MG63 (cell line): ENCODE results near the gene PKNOX1. TPM values are rescaled to one million over a fixed set of nuclear protein-coding genes. Genes with fewer than 3 reads are reported as not detected.
"Not testable (repeated sequence)": the region's sequence is repeated elsewhere in the genome, so short reads cannot be mapped to it uniquely, and the experiment has no call there.

Source experiments
- DNase-seq: peaks from one replicate; pipeline ENCODE4 v3.0.0-alpha.2; 2020
- H3K27me3 ChIP-seq: fragments of 250-450 bp; sonication (Bioruptor Pico); 2 replicates; pipeline ENCODE4 v1.5.1; 2020; ENCODE audit warnings: mild to moderate bottlenecking, moderate library complexity
- H3K36me3 ChIP-seq: fragments of 250-450 bp; sonication (Bioruptor Pico); 2 replicates; pipeline ENCODE4 v1.5.1; 2020; ENCODE audit warnings: mild to moderate bottlenecking, moderate library complexity
- H3K4me3 ChIP-seq: fragments of 250-450 bp; sonication (Bioruptor Pico); 2 replicates; pipeline ENCODE4 v1.5.1; 2020; ENCODE audit warnings: mild to moderate bottlenecking, moderate library complexity
- H3K9me3 ChIP-seq: fragments of 250-450 bp; sonication (Bioruptor Pico); 2 replicates; pipeline ENCODE4 v1.5.1; 2020; ENCODE audit warnings: mild to moderate bottlenecking, moderate library complexity
- total RNA-seq: library from RNA; depleted of rRNA; stranded (reverse); fragments of >200 nt; shearing (Covaris generic); gene quantifications from 2 replicates; pipeline ENCODE4 v1.2.3, GENCODE V29; 2014; ENCODE audit warnings: low replicate concordance; rRNA removed

PKNOX1 gene, protein sequence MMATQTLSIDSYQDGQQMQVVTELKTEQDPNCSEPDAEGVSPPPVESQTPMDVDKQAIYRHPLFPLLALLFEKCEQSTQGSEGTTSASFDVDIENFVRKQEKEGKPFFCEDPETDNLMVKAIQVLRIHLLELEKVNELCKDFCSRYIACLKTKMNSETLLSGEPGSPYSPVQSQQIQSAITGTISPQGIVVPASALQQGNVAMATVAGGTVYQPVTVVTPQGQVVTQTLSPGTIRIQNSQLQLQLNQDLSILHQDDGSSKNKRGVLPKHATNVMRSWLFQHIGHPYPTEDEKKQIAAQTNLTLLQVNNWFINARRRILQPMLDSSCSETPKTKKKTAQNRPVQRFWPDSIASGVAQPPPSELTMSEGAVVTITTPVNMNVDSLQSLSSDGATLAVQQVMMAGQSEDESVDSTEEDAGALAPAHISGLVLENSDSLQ
- total RNA-seq = 29.6 and 35.9 TPM in 2 replicates

- Histone ChIP-seq H3K4me3 (peak within 1 kb of the TSS; percentile 89), H3K27me3 (no peaks in the 10 kb centered on the region), H3K9me3 (peaks cover 8% of the 10 kb centered on the region), H3K36me3 (peaks cover 35% of the 10 kb centered on the region)
- DNase-seq = peak; percentile 99
These were observed at the start of gene PKNOX1 for GRCh38 chr21:42973991-42974831. PKNOX1 (plus strand) TSS chr21:42974562; CDS start chr21:43004382, 29,820 bp downstream.

DNA sequence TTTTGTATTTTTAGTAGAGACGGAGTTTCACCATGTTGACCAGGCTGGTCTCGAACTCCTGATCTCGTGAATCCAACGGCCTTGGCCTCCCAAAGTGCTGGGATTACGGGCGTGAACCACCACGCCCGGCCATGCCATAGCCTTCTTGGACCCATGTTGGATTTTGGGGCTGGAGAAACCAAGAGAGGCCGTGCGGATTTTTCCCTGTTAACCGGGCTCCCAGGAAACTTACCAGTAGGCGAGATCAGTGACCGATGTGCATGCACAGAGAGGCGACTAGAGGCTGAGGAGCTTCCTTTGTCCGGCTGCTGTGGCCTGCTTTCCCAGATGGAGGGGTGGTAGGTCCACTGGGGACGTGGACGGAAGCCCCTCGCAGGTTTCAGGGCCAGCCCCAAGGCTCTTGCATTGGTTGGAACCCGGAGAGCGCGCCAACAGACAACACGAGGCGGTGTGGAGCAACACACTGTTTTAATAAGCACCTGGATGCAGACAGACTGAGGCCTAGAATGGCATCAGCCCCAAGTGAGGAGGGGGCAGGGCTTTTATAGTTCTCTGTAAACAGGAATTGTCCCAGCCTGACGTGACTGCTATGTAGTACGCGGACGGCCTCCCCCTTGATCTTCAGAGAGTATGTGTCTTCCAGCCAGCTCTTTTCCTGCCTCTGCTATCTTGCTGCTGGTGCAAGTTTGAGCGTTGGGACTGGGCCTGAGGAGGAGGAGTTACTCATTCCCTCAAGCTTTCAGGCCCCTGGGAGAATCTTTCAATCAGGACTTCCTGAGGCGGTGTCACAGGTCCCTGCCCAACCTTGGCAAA is 49.0 kb upstream of the PKNOX1 start, which contains the start of gene ERVH48-1:
TSS of gene ERVH48-1 (minus strand) at position 517 of the 813 bp plus-strand sequence. CDS start 6,624 bp downstream, outside the sequence.
- no peak for DNase-seq
- Histone ChIP-seq H3K9me3 (no peaks in the 10 kb centered on the region), H3K27me3 (no peaks in the 10 kb centered on the region), H3K4me3 (no peak within 1 kb of the TSS), H3K36me3 (no peaks in the 10 kb centered on the region)

- H3K4me3 ChIP-seq, DNase-seq: not testable (repeated sequence)
These were observed 46.7 kb upstream of the PKNOX1 start for GRCh38 chr21:42927474-42928200.

GRCh38 chr21:42929969-42930368 is 44.4 kb upstream of the PKNOX1 start:
- no peaks in the 10 kb centered on the region for H3K9me3 ChIP-seq
- H3K4me3 ChIP-seq = no peak overlapping the region
- H3K36me3 ChIP-seq = no peaks in the 10 kb centered on the region
- H3K27me3 ChIP-seq = no peaks in the 10 kb centered on the region
- DNase-seq = no peak

More at GRCh38 chr21:42927474-42928200, 46.7 kb upstream of the PKNOX1 start:
- H3K36me3 ChIP-seq, H3K27me3 ChIP-seq, H3K9me3 ChIP-seq: not testable (repeated sequence)

DNA sequence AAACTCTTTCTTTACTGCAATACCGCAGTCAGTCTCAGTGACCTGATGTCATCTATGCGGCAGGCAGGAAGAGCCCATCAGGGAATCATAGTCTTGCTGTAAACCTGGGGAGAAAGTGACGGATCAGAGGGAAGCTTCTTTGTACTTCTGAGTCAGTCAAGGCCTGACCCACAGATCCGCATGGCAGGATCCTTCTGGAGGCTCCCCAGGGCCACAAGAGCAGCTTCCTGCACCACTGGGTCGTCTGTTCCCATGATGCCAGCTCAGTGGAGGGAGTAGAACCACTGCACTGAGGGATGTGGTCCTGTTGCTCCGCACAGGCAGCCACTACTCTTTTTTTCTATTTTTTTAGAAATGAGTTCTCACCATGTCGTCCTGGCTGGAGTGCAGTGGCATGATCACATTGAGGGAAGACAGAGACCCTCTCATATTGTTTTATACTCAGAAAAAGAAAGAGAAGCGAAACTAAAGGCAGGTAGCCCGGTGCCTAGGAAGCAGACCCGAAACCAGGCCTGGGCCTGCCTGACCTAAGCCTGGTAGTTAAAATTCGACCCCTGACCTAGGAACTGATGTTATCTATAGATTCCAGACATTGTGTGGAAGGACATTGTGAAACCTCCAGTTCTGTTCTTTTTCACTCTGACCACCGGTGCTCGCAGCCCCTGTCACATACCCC is 42.7 kb upstream of the PKNOX1 start:
- Histone ChIP-seq H3K9me3 (no peaks in the 10 kb centered on the region), H3K4me3 (no peak overlapping the region), H3K27me3 (no peaks in the 10 kb centered on the region), H3K36me3 (no peaks in the 10 kb centered on the region)
- DNase-seq = no peak

GRCh38 chr21:42932378-42933136 is 41.8 kb upstream of the PKNOX1 start:
- H3K9me3 ChIP-seq, DNase-seq, H3K4me3 ChIP-seq, H3K36me3 ChIP-seq, H3K27me3 ChIP-seq: not testable (repeated sequence)

DNA sequence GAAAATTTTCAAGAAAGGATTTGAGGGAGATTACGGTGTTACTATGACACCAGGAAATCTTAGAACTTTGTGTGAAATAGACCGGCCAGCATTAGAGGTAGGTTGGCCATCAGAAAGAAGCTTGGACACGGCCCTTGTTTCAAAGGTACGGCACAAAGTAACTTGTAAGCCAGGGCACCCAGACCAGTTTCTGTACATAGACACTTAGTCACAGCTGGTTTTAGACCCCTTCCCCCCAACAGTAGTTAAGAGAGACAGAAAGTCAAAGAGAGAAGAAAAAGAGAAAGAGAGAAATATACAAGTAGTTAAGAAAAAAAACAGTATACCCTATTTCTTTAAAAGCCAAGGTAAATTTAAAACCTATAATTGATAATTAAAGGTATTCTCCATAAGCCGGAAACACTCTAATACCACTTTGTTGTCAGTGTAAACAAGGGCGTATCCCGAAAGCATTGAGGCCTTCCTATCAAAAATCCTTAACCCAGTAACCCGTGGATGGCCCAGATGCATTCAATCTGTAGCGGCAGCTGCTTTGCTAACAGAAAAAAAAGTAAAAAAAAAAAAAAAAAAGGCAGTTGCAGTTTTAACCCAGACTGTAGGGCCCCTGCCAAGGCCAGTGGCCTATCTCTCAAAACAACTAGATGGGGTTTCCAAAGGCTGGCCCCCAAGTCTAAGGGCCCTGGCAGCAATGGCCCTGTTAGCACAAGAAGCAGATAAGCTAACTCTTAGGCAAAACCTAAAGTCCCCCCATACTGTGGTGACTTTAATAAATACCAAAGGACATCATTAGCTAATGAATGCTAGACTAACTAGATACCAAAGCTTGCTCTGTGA is 41.0 kb upstream of the PKNOX1 start:
- H3K4me3 ChIP-seq, H3K9me3 ChIP-seq, DNase-seq, H3K27me3 ChIP-seq, H3K36me3 ChIP-seq: not testable (repeated sequence)

- not testable (repeated sequence) for H3K9me3 ChIP-seq
These were observed 40.4 kb upstream of the PKNOX1 start for GRCh38 chr21:42933973-42934372.

DNA sequence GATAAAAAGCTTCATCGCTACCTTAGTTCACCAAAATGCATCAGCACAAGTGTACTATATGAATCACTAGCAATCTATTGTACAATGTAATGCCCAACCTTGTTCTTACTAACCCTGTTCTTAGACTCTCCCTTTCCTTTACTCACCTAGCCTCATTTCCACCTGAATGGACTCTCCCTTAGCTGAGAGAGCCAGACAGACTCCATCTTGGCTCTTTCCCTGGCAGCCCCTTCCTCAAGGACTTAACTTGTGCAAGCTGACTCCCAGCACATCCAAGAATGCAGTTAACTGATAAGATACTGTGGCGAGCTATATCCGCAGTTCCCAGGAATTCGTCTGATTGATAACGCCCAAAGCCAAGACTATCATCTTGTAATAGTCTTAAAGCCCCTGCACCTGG is 38.0 kb upstream of the PKNOX1 start:
- not testable (repeated sequence) for DNase-seq, H3K9me3 ChIP-seq, H3K27me3 ChIP-seq, H3K36me3 ChIP-seq, H3K4me3 ChIP-seq

More at GRCh38 chr21:42933973-42934372, 40.4 kb upstream of the PKNOX1 start:
- H3K27me3 ChIP-seq, H3K36me3 ChIP-seq, H3K4me3 ChIP-seq, DNase-seq: not testable (repeated sequence)

DNA sequence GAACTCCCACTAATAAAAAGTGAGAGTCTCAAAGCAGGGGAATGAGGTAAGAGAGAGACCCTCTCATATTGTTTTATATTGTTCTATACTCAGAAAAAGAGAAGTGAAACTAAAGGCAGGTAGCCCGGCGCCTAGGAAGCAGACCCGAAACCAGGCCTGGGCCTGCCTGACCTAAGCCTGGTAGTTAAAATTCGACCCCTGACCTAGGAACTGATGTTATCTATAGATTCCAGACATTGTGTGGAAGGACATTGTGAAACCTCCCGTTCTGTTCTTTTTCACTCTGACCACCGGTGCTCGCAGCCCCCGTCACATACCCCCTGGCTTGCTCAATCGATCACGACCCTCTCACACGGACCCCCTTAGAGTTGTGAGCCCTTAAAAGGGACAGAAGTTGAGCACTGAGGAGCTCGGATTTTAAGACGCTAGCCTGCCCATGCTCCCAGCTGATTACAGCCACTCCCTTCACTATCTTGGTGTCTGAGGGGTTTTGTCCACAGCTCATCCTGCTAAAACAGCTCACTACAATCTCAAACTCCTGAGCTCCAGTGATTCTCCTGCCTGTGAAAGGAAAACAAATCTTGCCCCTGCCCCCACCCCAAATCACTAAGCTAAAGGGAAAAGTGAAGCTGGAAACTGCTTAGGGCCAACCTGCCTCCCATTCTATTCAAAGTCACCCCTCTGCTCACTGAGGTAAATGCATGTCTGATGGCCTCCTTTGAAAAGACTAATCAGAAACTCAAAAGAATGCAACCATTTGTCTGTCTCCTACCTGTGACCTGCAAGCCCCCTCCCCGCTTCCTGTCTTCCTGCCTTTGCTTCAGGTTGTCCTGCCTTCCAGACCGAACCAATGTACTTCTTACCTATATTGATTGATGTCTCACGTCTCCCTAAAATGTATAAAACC is 37.1 kb upstream of the PKNOX1 start:
- H3K36me3 ChIP-seq, DNase-seq, H3K4me3 ChIP-seq, H3K27me3 ChIP-seq, H3K9me3 ChIP-seq: not testable (repeated sequence)

DNA sequence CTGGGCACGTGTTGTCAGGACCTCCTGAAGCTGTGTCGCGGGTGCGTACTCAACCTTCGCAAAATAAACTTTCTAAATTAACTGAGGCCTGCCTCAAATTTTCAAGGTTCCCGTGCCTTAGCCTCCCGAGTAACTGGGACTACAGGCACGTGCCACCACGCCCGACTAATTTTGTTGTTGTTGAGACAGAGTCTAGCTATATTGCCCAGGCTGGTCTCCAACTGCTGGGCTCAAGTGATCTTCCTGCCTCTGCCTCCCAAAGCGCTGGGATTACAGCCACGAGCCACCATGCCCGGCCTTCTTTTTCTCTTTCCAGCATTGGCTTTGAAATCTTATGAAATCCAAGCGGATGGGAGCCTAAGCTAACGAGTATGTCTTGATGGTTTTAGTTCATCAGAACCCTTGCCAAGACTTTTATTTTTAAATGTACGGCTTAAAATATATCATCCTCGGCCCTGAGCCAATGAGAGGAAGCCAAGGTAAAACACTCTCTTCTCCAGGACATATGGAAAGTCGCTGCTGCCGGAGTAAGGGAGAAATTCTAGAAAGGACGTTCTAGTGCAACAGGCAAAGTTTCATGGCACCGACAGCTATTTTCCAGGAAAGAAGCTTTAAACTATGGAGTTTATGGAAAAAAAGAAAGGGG is 36.3 kb upstream of the PKNOX1 start:
- no peaks in the 10 kb centered on the region for H3K9me3 ChIP-seq
- no peak for DNase-seq
- no peak overlapping the region for H3K4me3 ChIP-seq
- H3K36me3 ChIP-seq = no peaks in the 10 kb centered on the region
- H3K27me3 ChIP-seq = no peaks in the 10 kb centered on the region

- not testable (repeated sequence) for H3K4me3 ChIP-seq, DNase-seq, H3K9me3 ChIP-seq, H3K36me3 ChIP-seq, H3K27me3 ChIP-seq
These were observed 35.8 kb upstream of the PKNOX1 start for GRCh38 chr21:42938606-42938995.
